Effector CD4-positive, alpha-beta T cell (primary cell): ENCODE measurements around the gene CLIC4.
"Not testable (repeated sequence)": the region's sequence is repeated elsewhere in the genome, so short reads cannot be mapped to it uniquely, and the experiment has no call there.

Experiments
- DNase-seq: peaks from one replicate; pipeline ENCODE4 v3.0.0-alpha.2; 2020

Gene CLIC4

DNA sequence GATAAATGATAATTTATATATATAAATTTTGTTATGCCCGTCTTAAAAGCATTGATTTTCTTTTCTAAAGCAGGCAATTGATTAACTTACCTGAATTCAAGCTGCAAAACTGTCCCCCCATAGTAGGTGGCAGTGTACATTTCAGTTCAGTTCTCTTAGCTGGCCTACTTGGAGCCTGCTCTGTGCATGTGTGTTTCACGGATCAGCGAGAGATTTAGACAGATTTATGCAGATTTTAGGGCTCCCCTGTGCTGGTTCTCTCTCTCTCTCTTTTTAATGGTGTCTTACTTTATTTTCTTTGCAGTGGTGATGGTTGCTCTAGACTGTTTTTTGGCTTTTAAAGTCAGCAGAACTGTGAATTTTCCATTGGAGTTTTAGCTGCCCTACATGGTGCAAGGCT, 30.7 kb downstream of the CLIC4 start:
- DNase-seq, result no peak

DNA sequence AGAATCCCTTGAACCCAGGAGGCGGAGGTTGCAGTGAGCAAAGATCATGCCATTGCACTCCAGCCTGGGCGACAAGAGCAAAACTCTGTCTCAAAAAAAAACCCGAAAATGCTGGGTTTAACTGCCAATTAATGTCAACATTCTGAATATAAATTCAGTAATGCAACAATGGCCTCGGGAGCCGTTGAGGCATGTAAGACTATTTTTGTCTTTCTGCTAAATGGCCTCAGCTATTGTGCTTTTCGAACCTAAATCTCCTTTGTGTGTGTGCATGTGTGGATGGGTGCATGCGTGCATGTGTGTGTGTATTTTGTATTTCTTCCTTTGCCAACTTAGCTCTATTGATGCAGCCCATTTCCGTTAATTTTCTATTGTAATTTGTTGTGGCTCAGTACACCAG, 31.6 kb downstream of the CLIC4 start:
- no peak for DNase-seq

- no peak for DNase-seq
Measured at GRCh38 chr1:24778141-24778540, 32.9 kb downstream of the CLIC4 start.

DNA sequence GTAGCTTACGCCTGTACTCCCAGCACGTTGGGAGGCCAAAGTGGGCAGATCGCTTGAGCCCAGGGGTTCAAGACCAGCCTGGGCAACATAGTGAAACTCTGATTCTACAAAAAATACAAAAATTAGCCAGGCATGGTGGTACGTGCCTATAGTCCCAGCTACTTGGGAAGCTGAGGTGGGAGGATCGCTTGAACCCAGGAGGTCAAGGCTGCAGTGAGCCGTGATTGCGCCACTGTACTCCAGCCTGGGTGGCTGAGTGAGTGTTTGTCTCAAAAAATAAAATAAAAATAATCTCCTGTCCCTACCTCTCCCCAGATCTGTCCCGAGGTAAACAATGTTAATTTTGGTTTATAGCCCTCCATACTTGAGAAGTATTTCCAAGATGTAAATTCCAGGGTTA, 34.0 kb downstream of the CLIC4 start:
- DNase-seq, result not testable (repeated sequence)

DNA sequence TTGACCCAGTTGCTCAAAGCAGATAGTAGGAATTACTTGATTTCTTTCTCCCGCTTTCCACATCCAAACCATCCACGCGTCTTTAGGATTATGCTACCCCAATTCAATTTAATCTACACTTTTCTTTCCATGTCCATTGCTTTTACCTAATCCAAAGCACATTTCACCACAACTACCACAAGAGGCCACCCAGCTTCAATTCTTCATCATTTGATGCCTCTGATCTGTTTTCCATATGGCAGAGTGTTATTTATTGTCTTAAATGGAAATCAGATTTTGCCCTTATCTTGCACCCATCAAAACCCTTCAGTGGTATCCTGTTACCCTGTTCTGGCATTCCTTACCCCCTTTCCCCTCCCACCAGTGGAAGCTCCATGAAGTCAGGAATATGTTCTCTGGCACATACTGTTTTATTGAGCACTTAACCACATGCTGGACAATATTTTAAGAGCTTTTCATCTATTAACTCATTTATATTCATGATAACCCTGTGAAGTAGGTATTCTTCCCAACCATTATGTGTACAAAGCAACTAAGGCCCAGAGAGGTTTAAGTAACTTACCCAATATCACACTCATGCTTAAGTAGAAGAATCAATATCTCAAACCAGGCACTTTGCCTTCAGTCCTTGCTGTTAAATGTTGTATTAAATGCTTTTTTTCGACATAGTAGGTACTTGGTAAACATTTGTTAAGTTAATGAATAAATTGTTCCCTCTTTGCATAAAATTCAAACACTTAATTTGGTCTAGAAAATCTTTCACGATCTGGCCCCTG, 34.6 kb downstream of the CLIC4 start:
- no peak for DNase-seq

DNA sequence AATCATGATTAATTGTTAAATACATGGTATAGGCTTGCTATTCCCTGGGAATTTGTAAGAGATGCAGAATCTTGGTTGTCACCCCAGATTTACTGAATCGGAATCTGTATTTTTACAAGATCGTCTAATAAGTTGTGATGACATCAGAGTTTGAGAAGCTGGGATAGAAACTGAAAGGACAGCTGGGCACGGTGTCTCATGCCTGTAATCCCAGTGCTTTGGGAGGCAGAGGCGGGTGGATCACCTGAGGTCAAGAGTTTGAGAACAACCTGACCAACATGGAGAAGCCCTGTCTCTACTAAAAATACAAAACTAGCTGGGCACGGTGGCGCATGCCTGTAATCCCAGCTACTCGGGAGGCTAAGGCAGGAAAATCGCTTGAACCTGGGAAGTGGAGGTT, 35.4 kb downstream of the CLIC4 start:
- not testable (repeated sequence) for DNase-seq

DNA sequence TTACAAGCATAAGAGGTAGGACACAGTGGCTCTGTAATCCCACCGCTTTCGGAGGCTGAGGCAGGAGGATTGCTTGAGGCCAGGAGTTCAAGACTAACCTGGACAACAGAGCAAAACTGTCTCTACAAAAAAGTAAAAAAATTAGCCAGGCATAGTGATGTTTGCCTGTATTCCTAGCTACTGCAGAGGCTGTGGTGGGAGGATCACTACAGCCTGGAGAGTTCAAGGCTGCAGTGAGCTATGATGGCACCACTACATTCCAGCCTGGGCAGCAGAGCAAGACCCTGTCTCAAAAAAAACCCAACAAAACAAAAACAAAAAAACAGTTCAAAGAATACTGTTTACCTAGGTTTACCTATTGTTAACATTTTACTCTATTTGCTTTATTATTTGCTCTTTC, 37.4 kb downstream of the CLIC4 start:
- no peak for DNase-seq

DNA sequence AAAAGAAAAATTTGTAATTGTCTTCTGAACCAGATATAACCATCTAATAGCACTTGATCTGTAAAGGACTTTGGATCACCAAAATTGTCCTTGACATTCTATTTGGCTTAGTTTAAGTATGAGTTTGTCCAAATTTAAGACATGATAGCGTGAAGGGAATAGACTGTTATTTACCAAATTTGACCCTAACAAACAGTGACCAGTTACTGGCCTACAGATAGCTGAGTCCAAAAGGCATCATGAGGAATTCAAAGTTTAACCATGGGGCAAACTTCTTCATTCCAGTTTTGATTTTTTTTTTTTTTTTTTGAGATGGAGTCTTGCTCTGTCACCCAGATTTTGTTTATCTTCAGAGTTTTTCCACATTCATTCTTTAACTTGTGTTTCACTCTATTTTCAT, 38.5 kb downstream of the CLIC4 start:
- no peak for DNase-seq

DNA sequence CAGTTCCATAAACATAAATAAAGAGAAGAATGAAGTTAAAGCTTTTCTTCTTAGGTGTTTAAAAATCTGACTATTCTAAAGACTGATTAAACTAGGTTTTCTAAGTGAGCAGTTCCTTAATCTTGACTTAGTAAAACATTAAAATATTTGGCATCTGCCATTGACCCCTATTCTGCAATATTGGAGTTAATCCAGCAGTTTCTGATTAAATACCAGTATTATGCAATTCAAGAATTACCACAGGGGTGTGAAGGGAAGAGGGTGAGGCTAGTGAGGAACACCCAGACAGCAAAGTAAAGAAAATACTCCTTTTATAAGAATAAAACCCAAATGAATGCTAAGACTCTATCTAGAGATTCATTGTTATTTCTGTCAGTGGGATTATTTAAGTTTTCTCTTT, 40.9 kb downstream of the CLIC4 start:
- no peak for DNase-seq

GRCh38 chr1:24790490-24790889, 45.2 kb downstream of the CLIC4 start:
- no peak for DNase-seq

GRCh38 chr1:24793447-24794129, 48.3 kb downstream of the CLIC4 start:
- DNase-seq, result no peak

- not testable (repeated sequence) for DNase-seq
Measured at GRCh38 chr1:24794130-24794502, 48.9 kb downstream of the CLIC4 start.

GRCh38 chr1:24795236-24795635, 50.0 kb downstream of the CLIC4 start:
- no peak for DNase-seq

DNA sequence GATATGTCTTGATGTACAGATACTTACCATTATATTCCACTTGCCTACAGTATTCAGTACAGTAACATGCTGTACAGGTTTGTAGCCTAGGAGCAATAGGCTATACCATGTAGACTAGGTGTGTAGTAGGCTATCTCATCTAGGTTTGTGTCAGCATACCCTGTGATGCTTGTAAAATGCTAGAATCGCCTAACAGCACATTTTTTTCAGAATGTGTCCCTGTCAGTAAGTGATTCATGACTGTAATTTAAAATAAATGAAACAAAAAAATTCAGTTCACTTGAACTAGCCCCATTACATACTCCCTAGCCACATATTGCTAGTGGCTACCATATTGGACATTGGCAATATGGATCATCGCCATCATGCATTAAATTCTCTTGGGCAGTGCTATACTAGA, 51.3 kb downstream of the CLIC4 start:
- DNase-seq, result no peak

- not testable (repeated sequence) for DNase-seq
Measured at GRCh38 chr1:24799242-24799641, 54.0 kb downstream of the CLIC4 start.

DNA sequence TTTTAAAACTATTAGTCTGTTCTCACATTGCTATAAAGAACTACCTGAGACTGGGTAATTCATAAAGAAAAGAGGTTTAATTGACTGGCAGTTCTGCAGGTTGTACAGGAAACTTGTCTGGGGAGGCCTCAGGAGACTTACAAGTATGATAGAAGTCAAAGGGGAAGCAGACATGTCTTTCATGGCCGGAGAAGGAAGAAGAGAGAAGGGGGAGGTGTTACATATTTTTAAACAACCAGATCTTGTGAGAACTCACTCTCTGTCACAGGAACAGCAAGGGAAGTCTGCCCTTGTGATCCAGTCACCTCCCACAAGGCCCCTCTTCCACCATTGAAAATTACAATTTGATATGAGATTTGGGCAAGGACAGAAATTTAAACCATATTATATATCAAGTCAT, 55.9 kb downstream of the CLIC4 start:
- DNase-seq, result no peak

GRCh38 chr1:24803220-24803619, 58.0 kb downstream of the CLIC4 start:
- DNase-seq, result no peak

- no peak for DNase-seq
Measured at GRCh38 chr1:24803987-24804530, 58.8 kb downstream of the CLIC4 start.

DNA sequence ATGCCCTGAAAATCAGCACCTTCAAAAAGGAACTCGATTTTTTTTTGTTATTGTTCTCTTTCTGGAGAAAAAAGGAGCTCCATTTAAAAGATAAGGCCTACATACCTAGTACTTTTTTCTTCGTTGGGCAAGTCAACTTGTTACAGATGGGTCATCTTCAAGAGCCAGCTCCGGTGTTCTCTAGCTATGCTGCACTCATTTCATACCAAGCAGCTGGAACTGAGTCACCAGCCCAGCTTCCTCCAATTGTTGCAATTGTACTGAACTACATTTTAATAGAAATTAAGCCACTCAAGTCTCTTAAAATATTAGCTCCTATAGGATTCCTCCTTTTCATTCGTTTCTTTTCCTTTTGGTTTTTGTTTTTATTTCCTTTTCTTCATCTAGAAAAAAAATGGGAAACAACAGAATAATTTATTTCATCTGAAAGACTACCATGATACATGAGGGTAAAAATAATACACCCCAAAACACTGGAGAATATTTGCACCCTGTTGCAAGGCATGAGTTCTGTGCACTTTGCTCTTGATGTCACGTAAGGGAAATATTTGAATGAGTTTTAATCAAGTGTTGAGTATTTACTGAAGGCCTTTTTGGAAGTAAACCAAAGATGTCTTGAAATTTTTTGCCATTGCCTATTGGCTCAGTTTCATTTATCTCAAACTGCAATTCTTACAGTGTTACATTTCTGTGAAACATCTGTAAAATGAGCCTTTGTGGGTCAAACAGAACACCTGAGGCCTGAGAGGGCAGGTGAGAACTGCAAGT, 60.5 kb downstream of the CLIC4 start:
- DNase-seq, result no peak

DNA sequence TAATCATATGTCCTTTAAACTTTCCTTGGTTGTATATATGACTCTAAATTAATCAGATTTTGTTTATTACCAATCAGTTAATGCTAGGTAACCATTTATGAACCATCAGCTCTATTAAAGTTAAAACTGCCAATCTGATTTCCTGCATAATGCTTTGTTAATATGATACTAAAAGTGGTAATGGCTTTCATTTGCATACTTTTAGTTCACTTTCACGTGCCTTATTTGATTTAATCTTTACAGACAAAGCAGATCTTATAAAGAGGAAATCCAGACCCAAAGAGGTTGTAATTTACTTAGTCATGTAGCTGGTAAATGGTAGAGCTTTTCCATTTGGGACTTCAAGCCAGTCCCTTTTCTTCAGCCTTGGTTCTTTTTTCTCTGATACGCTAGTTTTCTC, 61.3 kb downstream of the CLIC4 start:
- no peak for DNase-seq

- DNase-seq, result not testable (repeated sequence)
Measured at GRCh38 chr1:24811494-24811893, 66.2 kb downstream of the CLIC4 start.

DNA sequence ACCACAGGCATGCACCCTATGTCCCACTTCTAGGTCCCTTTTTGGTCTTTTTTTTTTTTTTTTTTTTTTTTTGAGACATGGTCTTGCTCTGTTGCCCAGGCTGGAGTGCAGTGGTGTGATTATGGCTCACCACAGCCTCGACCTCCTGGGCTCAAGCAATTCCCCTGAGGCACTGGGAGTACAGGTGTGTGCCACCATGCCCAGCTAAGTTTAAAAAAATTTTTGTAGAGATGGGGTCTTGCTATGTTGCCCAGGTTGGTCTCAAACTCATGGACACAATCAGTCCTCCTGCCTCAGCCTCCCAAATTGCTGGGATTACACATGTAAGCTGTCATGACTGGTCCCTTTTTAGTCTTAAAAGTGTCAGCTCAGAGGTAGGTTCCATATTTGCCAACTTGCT, 75.0 kb downstream of the CLIC4 start:
- not testable (repeated sequence) for DNase-seq

GRCh38 chr1:24822887-24823286, 77.6 kb downstream of the CLIC4 start:
- no peak for DNase-seq

DNA sequence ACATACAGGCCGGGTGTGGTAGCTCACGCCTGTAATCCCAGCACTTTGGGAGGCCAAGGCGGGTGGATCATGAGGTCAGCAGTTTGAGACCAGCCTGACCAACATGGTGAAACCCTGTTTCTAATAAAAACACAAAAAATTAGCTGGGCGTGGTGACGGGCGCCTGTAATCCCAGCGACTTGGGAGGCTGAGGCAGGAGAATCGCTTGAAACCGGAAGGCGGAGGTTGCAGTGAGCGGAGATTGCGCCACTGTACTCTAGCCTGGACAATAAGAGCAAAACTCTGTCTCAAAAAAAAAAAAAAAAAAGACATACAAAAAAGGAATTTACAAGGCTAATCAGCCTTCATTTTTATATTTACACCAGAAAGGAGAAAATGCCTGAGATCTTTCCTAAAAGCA, 78.2 kb downstream of the CLIC4 start:
- not testable (repeated sequence) for DNase-seq
